ENCODE data around the gene RAB1B.

DNA sequence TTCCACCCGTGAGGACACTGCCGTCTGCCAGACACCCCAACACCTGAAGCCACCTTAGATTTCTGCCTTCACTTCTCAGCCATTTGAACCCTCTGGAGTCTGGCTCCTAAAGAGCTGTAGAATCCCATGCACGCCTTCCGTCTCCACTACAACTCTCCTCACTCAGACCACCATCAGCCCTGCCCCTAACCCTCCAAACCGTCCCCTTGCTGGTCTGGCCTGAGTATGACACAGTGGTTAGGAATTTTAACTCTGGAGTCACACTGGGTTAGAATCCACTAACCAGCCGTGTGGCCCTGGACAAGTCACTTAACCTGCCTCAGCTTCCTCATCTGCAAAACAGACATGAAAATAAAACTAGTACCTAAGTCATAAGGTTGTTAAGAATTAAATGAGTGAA lies 12.6 kb downstream of the RAB1B start:
- no peak for TF ChIP-seq CTCF (conservative IDR thresholded peaks at IDR 0.05; ENCODE audit: low read length)
- no peak for TF ChIP-seq EZH2phosphoT487 (IDR thresholded peaks at IDR 0.05; ENCODE audit: borderline replicate concordance)

Data from Loucy (cell line).